HEK293 (cell line): ENCODE results near the gene DYRK2.

Source experiments
- GFI1B ChIP-seq: fragments of 450-650 bp; formaldehyde crosslinking; IDR thresholded peaks from 2 replicates; pipeline ENCODE4 v1.5.1; 2016; ENCODE audit warnings: missing biosample characterization, missing genetic modification characterization
- HOXA7 ChIP-seq: sonication (generic); formaldehyde crosslinking; IDR thresholded peaks from 2 replicates; pipeline ENCODE4 v1.8.1; 2022; ENCODE audit warnings: missing genetic modification reagents, borderline replicate concordance
- ZNF48 ChIP-seq: fragments of 450-650 bp; formaldehyde crosslinking; IDR thresholded peaks from 2 replicates; pipeline ENCODE4 v1.5.1; 2016; ENCODE audit warnings: missing biosample characterization, missing genetic modification characterization
- ZNF530 ChIP-seq: fragments of 450-650 bp; formaldehyde crosslinking; IDR thresholded peaks from 2 replicates; pipeline ENCODE4 v1.5.1; 2016; ENCODE audit warnings: low read depth, missing biosample characterization, missing genetic modification characterization

DNA sequence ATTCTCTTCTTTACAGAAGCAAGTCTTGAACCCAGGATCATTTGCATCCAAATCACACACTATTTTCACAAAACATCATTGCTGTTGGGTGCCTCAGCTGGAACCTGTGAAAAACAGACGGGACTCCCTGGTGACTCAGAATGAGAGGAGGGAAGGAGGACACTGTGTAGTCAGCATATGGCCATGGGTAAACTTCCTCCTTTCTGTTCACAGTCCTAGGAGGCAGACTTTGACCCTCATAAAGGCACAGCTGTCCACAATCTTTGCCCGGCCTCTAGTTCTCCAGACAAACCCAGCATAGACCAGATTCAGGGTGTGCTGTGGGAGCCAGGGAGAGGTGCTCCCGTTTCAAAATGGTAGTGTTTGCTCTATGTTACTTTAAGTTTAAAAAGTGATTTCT, 62.0 kb downstream of the DYRK2 start:
- TF ChIP-seq HOXA7 (CRISPR knock-in tag): no peak
- no peak for TF ChIP-seq GFI1B (tag by site-specific recombination)
- TF ChIP-seq ZNF48 (tag by site-specific recombination): no peak
- TF ChIP-seq ZNF530: no peak
